ENCODE measurements around the gene VPS13D.

- no peak for TF ChIP-seq CTCF (IDR thresholded peaks at IDR 0.05; ENCODE audit: borderline replicate concordance, extremely low read depth, low read length, poor library complexity, severe bottlenecking)
- TF ChIP-seq EZH2 (IDR thresholded peaks at IDR 0.05; ENCODE audit: borderline replicate concordance, low read depth, low read length, severe bottlenecking): no peak
Measured at GRCh38 chr1:12537294-12537693, 307.5 kb downstream of the VPS13D start.
